Colonic mucosa (tissue), 4 donors: ENCODE measurements around the gene DDR2. TPM values are rescaled to one million over a fixed set of nuclear protein-coding genes. Genes with fewer than 3 reads are reported as not detected.

Experiments
- DNase-seq: peaks from one replicate; pipeline ENCODE4 v3.0.0-alpha.2; 2020
- H3K27ac ChIP-seq: fragments of 200-600 bp; one replicate; pipeline ENCODE4 v1.8.0; 2021
- H3K27me3 ChIP-seq: fragments of 200-600 bp; one replicate; pipeline ENCODE4 v1.8.0; 2021
- H3K36me3 ChIP-seq: fragments of 200-600 bp; one replicate; pipeline ENCODE4 v1.8.0; 2021
- H3K4me1 ChIP-seq: fragments of 200-600 bp; one replicate; pipeline ENCODE4 v1.8.0; 2021; ENCODE audit warnings: mild to moderate bottlenecking
- H3K4me3 ChIP-seq: fragments of 200-600 bp; one replicate; pipeline ENCODE4 v1.8.0; 2021
- H3K9ac ChIP-seq, 2 donors: one replicate each; pipeline ENCODE4 v1.7.0; 2013; ENCODE audit warnings: control low read depth in 2 of 2, low read depth in 2 of 2, low read length in 2 of 2
- H3K9me3 ChIP-seq: fragments of 200-600 bp; one replicate; pipeline ENCODE4 v1.8.0; 2021
- CTCF ChIP-seq: fragments of 200-600 bp; IDR thresholded peaks from one replicate; pipeline ENCODE4 v1.8.0; 2022; ENCODE audit warnings: antibody characterized with exemption, mild to moderate bottlenecking
- intact Hi-C: fragments of 100-400 bp; cut with DNase I; formaldehyde crosslinking; loops from one replicate; pipeline ENCODE4 v1.14.1; 2022
- total RNA-seq, 2 donors: library from RNA; stranded (reverse); fragmentation: NEBNext Ultra II Directional in 1 of 2; extraction: Animal tissue kit (Norgen Biotek cat#: 25700) in 1 of 2; gene quantifications; one replicate each; pipeline ENCODE4 v1.2.1, GENCODE V29; 2021
- donor health status: healthy.
- donor health status: DM: no; HTN: no; CAD: no.
- donor health status: DM: no; HTN: no; CAD: no.

DDR2 gene
- total RNA-seq, 2 donors from 2014 or later = 7.6 to 26.5 TPM

GRCh38 chr1:162677607-162678371, 45.5 kb downstream of the DDR2 start:
- no peak overlapping the region for H3K9ac ChIP-seq
- H3K9me3 ChIP-seq = no peaks in the 10 kb centered on the region
- no peaks in the 10 kb centered on the region for H3K36me3 ChIP-seq
- H3K4me3 ChIP-seq = no peak overlapping the region
- intact Hi-C loops = loop anchor here (5.0 kb wide), 1 partner anchor 45 kb away; the partner anchor contains the start of gene DDR2
- peak overlapping the region; percentile 9 for H3K27ac ChIP-seq
- no peak for DNase-seq
- no peaks in the 10 kb centered on the region for H3K27me3 ChIP-seq
- H3K4me1 ChIP-seq = no peaks in the 10 kb centered on the region
- TF ChIP-seq CTCF = no peak

- no peaks in the 10 kb centered on the region for H3K9me3 ChIP-seq
- H3K4me1 ChIP-seq = no peaks in the 10 kb centered on the region
- no peak for DNase-seq
- intact Hi-C loops = loop anchor here (5.0 kb wide), 1 partner anchor 46 kb away; the partner anchor contains the start of gene DDR2
- no peak overlapping the region for H3K27ac ChIP-seq
- H3K4me3 ChIP-seq = no peak overlapping the region
- H3K9ac ChIP-seq = no peak overlapping the region
- no peak for TF ChIP-seq CTCF
- H3K27me3 ChIP-seq = no peaks in the 10 kb centered on the region
- no peaks in the 10 kb centered on the region for H3K36me3 ChIP-seq
Measured at GRCh38 chr1:162678439-162678838, 46.2 kb downstream of the DDR2 start.

- no peak for TF ChIP-seq CTCF
Measured at GRCh38 chr1:162679298-162679697, 47.0 kb downstream of the DDR2 start.

GRCh38 chr1:162680419-162681121, 48.3 kb downstream of the DDR2 start:
- no peak overlapping the region for H3K27ac ChIP-seq

More at GRCh38 chr1:162679298-162679697, 47.0 kb downstream of the DDR2 start:
- no peaks in the 10 kb centered on the region for H3K27me3 ChIP-seq
- intact Hi-C loops = loop anchor here (5.0 kb wide), 1 partner anchor 47 kb away; the partner anchor contains the start of gene DDR2
- H3K4me3 ChIP-seq = no peak overlapping the region
- H3K9me3 ChIP-seq = no peaks in the 10 kb centered on the region
- H3K4me1 ChIP-seq = no peaks in the 10 kb centered on the region
- no peak for DNase-seq
- no peaks in the 10 kb centered on the region for H3K36me3 ChIP-seq
- H3K27ac ChIP-seq = no peak overlapping the region
- H3K9ac ChIP-seq = no peak overlapping the region

GRCh38 chr1:162681122-162681436, 48.8 kb downstream of the DDR2 start:
- no peak for TF ChIP-seq CTCF
- intact Hi-C loops = no loop called here
- Histone ChIP-seq H3K4me1 (no peaks in the 10 kb centered on the region), H3K9me3 (no peaks in the 10 kb centered on the region), H3K9ac (no peak overlapping the region), H3K27me3 (no peaks in the 10 kb centered on the region), H3K36me3 (no peaks in the 10 kb centered on the region), H3K4me3 (no peak overlapping the region), H3K27ac (no peak overlapping the region)
- DNase-seq = no peak

More at GRCh38 chr1:162680419-162681121, 48.3 kb downstream of the DDR2 start:
- intact Hi-C loops = no loop called here
- Histone ChIP-seq H3K36me3 (no peaks in the 10 kb centered on the region), H3K4me1 (no peaks in the 10 kb centered on the region), H3K9ac (no peak overlapping the region), H3K27me3 (no peaks in the 10 kb centered on the region), H3K4me3 (no peak overlapping the region), H3K9me3 (no peaks in the 10 kb centered on the region)
- DNase-seq = no peak
- no peak for TF ChIP-seq CTCF
